HG02973 (cell line): ENCODE results near the gene CD300LD.
"Not testable (repeated sequence)": the region's sequence is repeated elsewhere in the genome, so short reads cannot be mapped to it uniquely, and the experiment has no call there.

Experiments used
- ATAC-seq: cut with Tn5 transposase; IDR thresholded peaks from one replicate; pipeline ENCODE4 v1.9.1; 2021; ENCODE audit warnings: moderate library complexity; ENCODE audit not compliant: unreplicated experiment

Gene CD300LD

GRCh38 chr17:74573635-74574034, 18.4 kb downstream of the CD300LD start:
- ATAC-seq, result not testable (repeated sequence)

DNA sequence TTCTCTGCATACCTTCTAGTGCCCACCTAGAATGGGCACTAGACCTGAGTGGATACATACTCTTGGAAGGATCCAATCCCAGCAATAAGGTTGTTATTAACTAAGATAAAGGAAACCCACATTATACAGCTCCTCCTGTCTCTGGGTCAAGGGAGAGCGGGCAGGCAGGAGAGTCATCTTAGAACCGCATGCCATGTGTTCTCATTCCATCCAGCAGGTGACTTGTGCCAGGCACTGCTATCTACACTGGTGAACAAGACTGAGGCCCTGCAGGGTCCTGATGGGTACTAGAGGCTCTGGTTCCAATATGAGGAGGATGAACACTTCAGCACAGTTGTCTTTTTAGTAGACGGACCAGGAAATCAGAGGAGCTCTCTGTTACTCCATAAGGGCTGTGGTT, 18.9 kb downstream of the CD300LD start:
- ATAC-seq, result no peak

DNA sequence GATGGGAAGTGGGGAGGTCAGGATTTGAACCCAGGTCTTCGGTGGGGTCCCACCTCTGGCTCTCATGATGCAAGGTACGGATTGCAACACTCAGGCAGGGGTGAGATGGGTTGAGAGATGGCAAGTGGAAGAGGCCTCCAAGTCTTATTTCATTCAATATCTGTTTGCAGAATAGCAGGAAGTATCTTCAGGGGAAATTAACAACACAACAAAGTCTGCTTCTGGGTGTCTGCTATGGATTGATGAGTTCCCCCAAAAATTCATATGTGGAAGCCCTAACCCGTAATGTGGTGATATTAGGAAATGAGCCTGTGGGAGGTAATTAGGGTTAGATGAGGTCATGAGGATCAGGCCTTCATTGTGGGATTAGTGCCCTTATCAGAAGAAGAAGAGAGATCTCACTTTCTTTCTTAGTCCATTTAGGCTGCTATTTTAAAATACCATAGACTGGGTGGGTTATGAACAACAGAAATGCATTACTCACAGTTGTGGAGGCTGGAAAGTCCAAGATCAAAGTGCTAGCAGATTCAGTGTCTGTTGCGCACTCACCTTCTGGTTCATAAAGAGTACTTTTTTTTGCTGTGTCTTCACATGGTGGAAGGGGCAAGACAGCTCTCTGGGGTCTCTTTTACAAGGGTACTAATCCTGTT, 20.3 kb downstream of the CD300LD start:
- no peak for ATAC-seq

- ATAC-seq, result no peak
Observed at GRCh38 chr17:74569020-74570003, 22.8 kb downstream of the CD300LD start.

DNA sequence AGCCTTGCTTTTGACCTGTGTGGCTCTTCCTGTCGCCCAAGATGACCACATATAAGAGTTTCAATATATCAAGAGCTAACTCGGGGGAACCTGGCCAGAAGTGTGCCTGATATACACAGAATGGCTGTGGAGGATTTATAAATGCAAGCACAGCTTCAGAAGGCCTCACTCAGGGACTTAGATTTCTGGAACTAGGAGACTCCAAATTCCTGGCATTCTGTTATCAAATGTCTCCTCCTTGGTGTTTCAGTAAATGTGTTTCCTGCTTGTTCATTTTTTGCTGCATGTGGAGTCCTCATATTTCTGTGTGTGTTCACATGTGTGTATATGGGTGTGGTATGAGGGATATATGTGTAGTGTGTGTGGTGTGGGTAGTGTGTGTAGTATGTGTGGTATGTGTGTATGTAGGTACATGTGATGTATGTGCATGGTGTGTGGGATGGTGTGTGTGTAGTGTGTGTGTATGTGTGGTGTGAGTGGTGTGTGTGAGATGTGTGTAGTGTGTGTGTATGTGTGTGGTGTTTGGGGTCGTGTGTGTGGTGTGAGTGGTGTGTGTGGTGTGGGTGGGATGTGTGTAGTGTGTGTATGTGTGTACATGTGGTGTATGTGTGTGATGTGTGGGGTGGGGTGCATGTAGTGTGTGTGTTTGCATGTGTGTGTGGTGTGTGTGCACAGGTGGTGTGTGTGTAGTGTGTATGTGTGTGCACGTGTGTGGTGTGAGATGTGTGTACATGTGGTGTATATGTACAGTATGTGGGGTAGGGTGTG, 23.8 kb downstream of the CD300LD start:
- ATAC-seq, result no peak

GRCh38 chr17:74567397-74567796, 24.7 kb downstream of the CD300LD start, which contains the start of gene CD300H:
Gene CD300H, minus strand, starts transcription at chr17:74567509.
- no peak for ATAC-seq

DNA sequence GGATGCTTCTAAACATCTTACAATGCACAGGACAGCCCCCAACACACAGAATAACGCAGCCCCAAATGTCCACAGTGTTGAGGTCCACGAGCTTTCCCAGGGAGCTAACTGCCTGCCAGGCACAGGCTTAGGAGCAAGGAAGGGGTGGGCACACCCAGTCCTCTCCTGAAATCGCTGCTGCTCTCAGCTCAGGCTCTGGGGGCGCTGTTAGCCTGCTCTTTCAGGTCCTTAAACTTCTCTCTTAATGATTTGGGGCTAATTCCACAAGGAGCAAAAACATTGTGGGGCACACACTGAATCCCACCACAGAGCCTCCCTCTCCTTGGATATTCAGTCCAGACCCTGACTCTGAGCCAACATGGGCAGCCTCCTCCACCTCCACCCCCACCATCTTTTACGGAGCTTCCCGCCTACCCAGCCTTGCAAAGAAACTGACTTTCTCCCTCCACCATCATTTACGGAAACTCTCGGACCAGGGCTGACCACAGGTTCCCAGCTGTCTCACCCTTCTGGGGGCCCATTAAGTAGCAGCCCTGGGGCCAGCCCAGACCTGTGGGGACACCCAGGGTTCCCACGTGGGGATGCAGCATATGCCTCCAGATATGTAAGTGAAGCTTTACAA, 25.8 kb downstream of the CD300LD start:
- no peak for ATAC-seq

GRCh38 chr17:74565126-74565525, 27.0 kb downstream of the CD300LD start:
- no peak for ATAC-seq

DNA sequence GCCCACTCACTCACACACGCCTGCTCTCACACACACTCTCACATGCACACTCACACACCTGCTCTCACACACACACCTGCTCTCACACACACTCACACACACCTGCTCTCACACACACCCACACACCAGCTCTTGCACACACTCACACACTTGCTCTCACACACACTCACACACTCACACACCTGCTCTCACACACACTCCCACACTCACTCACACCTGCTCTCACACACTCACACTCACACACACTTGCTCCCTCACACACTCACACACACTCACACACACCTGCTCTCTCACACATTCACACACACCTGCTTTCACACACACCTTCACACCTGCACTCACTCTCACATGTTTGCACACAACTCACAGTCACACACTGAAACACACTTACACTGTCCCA, 28.7 kb downstream of the CD300LD start:
- ATAC-seq, result no peak

DNA sequence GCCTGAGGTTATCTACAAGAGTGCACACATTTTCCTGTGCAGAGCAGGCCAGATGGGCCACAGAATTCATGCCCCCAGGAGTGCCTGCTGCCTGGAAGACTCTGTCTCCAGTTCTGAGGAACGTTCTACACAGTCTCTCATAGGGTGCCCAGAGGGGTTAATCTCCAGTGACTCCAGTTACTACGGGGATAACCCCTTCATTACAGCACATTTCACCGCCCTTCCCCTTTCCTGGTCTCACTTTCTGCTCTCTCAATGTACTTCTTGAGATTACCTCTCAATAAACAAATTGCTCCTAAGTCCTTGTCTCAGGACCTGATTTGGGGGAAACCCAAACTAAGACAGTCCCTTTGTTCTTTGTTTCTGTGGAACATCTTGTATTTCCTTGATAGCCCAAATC, 30.5 kb downstream of the CD300LD start:
- ATAC-seq, result no peak

- no peak for ATAC-seq
Observed at GRCh38 chr17:74558882-74559519, 33.1 kb downstream of the CD300LD start.

GRCh38 chr17:74558402-74558801, 33.7 kb downstream of the CD300LD start:
- ATAC-seq, result not testable (repeated sequence)

DNA sequence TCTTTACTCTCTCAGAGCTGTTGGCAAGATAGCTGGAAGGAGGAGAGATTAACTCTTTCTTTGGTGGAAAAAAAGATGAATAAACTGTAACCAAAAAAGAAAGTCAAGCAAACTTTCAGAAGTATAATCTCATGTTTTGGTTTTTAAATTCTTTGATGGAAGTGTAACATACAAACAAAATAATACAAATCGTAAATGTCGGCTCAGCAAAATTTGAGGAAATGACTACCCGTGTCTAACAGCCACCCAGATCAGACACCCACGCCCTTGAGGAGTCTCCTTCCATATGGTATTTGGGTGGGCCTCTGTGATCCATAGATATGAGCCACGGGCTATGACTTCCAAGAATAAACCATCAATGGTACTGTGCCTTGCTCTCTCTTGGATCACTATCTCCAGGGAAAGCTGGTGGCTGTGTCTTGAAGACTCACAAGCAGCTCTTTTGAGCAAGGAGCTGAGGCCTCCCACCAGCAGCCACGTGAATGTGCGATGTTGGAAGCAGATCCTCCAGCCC, 36.6 kb downstream of the CD300LD start:
- ATAC-seq, result no peak

DNA sequence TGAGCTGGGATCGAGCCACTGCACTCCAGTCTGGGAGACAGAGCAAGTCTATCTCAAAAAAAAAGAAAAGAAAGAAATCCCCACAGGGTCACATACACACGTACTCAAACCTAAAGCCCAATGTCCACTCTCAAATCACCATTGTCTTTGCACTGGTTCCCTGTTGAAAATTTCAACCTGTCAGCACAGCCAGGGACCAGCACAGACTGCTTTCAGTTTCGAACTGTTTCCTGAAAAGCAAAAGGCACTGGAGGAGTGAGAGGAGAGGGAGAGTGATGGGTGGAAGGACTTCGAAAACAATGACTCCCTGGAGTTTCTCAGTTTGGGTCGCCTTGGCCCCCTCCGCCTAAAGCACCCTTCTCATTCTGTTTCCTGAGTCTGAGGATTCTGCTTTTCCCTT, 37.2 kb downstream of the CD300LD start:
- no peak for ATAC-seq

DNA sequence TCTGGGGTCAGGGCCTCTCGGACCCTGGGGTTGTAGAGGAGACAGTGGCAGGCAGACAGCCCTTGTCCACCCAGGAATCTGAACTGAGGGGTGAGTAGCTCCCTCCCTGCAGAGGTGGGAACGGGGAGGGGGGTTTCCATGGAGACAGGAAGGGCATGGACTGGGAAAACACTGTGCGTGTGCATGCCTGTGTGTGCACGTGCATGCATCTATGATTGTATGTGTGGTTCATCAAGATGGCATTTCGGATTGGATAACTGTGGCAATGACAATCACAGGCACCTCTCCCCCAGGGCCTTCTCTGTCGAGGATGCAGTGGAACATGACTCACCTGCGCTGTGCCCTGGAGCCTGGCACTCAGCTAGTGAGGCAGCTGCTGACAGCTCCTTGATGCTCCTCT, 40.0 kb downstream of the CD300LD start:
- no peak for ATAC-seq

DNA sequence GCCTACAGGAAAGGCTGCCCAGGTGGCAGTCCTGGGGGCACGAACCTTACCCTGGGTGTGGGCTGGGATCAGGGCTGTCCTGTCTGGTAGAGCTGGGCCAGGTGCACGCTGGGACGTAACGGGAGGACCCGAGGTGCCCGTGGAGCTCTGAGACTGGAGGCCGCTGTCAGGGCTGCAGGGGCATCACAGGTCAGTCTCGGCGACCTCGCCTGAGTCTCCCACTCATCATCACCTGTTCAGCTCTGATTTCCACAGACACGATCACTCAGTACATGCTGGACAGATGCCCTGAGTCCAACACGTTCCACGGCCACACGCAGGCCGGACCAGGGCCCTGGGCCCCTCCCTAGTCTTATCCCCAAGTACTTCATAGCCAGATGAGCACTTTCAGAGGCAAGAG, 41.5 kb downstream of the CD300LD start:
- no peak for ATAC-seq

- ATAC-seq, result no peak
Observed at GRCh38 chr17:74549343-74549742, 42.7 kb downstream of the CD300LD start.

DNA sequence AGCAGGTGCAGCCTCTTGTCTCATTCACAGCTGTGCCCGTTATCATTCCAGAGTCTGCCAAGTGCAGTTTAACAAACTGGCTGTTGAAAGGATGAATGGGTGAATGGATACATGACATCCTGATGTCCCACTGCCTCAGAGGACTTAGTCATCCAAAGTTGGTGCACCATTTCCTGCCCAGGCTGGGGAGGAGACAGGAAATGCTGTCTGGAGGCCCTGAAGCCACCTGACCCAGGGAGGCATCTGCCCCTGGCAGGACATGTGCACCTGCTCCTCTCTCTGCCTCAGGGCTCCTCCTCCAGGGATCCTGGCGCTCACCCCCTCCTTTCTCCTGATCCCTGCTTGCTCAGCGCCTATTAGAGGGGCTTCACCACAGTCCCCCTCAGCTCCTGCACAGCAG, 44.3 kb downstream of the CD300LD start:
- ATAC-seq, result no peak

GRCh38 chr17:74547264-74547663, 44.8 kb downstream of the CD300LD start:
- no peak for ATAC-seq

DNA sequence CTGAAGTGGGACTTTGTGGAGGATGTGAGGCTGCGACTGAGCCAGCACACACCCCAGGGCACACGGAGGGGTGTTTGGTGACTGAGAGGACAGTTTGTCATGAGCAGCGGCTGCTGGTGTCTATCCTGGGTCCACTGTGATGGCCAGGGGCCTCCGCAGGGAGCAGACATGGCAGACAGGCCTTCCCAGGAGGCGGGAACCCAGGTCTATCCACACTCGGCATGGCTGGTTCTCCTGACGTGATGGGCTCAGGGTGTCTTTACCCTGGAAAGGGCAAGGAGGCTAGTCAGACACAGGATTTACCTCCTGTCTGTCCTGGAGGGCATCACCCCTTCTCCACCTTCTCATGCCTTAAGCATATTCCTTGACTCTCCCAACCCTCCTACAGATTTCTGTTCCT, 45.5 kb downstream of the CD300LD start:
- no peak for ATAC-seq
